AG09309 (cell line): ENCODE results near the gene CLEC20A.

Experiments
- DNase-seq: peaks from one replicate; pipeline ENCODE4 v3.0.0-alpha.2; 2010; ENCODE audit warnings: low read depth
- H3K4me3 ChIP-seq: 2 replicates; pipeline ENCODE4 v1.5.1; 2011; ENCODE audit warnings: mild to moderate bottlenecking, low read depth, low read length, moderate library complexity; ENCODE audit not compliant: control insufficient read depth
- CTCF ChIP-seq: IDR thresholded peaks from 2 replicates; pipeline ENCODE4 v1.5.1; 2011; ENCODE audit warnings: mild to moderate bottlenecking, low read depth, low read length, inconsistent platforms; ENCODE audit not compliant: insufficient read depth, control insufficient read depth; ENCODE audit errors: missing control alignments

CLEC20A gene

GRCh38 chr1:178434899-178435435, 61.8 kb downstream of the CLEC20A start:
- TF ChIP-seq CTCF = no peak
- no peak for DNase-seq
- no peak overlapping the region for H3K4me3 ChIP-seq

- DNase-seq = no peak
- no peak overlapping the region for H3K4me3 ChIP-seq
- no peak for TF ChIP-seq CTCF
These were observed 62.4 kb downstream of the CLEC20A start for GRCh38 chr1:178434360-178434759.
